HFF-Myc (cell line): ENCODE results near the gene ZNF383.
"Not testable (repeated sequence)": the region's sequence is repeated elsewhere in the genome, so short reads cannot be mapped to it uniquely, and the experiment has no call there.

Experiments used
- DNase-seq: peaks from one replicate; pipeline ENCODE4 v3.0.0-alpha.2; 2011; ENCODE audit warnings: low read depth; ENCODE audit errors: extremely low read depth
- H3K4me3 ChIP-seq: replicated peaks from 2 replicates; pipeline ENCODE4 v1.5.1; 2011; ENCODE audit warnings: low read depth, mild to moderate bottlenecking, control low read depth, low read length

Gene ZNF383

GRCh38 chr19:37289229-37289628 lies 71.2 kb downstream of the ZNF383 start:
- H3K4me3 ChIP-seq, DNase-seq: not testable (repeated sequence)

GRCh38 chr19:37292998-37293939 lies 75.3 kb downstream of the ZNF383 start:
- not testable (repeated sequence) for DNase-seq, H3K4me3 ChIP-seq

GRCh38 chr19:37294246-37294645 lies 76.2 kb downstream of the ZNF383 start:
- H3K4me3 ChIP-seq, DNase-seq: not testable (repeated sequence)
